OCI-LY7 (cell line): ENCODE results near the gene PPFIA3.

Experiments used
- CTCF ChIP-seq: fragments of 200-600 bp; sonication (generic); conservative IDR thresholded peaks from 2 replicates; pipeline ENCODE4 v1.5.1; 2014; ENCODE audit warnings: mild to moderate bottlenecking, antibody characterized with exemption, low read length, moderate library complexity, mixed read lengths
- EZH2phosphoT487 ChIP-seq: fragments of 200-600 bp; sonication (generic); IDR thresholded peaks from 2 replicates; pipeline ENCODE4 v1.6.1; 2018; ENCODE audit warnings: low read depth, borderline replicate concordance, mild to moderate bottlenecking, mixed run types, antibody characterized with exemption, low read length, moderate library complexity, mixed read lengths

DNA sequence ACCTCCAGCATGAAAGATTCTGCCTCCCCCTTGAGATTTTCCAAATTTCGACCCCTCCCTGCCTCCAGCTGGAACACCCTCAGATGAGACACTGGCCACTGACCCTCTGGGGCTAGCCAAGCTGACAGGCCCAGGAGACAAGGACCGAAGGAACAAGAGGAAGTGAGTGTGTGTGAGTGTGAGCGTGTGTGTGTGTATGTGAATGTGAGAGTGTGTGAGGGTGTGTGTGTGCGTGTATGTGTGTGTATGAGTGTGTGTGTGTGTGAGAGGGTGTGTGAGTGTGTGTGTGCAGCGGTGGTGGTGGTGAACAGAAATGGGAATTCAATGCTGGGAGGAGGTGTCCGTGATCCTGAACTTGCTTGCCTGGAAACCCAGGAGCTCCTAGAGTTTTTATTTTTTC, 22.0 kb downstream of the PPFIA3 start:
- TF ChIP-seq CTCF (no peak), EZH2phosphoT487 (no peak)
